HepG2 (cell line): Measurements from ENCODE around the gene POLN. TPM values are rescaled to one million over a fixed set of nuclear protein-coding genes. Genes with fewer than 3 reads are reported as not detected.
A peak's percentile ranks its signal among the peaks of the same experiment; 100 is the strongest.

Experiments
- ATAC-seq: fragments of 200-7000 bp; cut with Tn5 transposase; 3 replicates; pipeline ENCODE4 v1.9.1; 2020; ENCODE audit warnings: mild to moderate bottlenecking, moderate library complexity
- BruUV-seq: library from RNA; stranded (reverse); fragments of 400-500 nt; replicated peaks from 2 replicates; lab custom pipeline; 2021; lab: Mats Ljungman, UMichigan
- CTCF ChIA-PET: fragments of 300-600 bp; formaldehyde crosslinking; extraction: SDS; loops from one replicate; lab custom pipeline; 2021; ENCODE audit warnings: low total read pairs, inconsistent platforms, low intra/inter-chr PET ratio; lab: Yijun Ruan, JAX
- POLR2A ChIA-PET: fragments of 350-600 bp; sonication (Branson Sonifier 250); formaldehyde crosslinking; loops from one replicate; lab custom pipeline; 2020; ENCODE audit warnings: antibody characterized with exemption, inconsistent platforms; lab: Yijun Ruan, JAX
- DNase-seq: peaks from one replicate; pipeline ENCODE4 v3.0.0-alpha.2; 2015; ENCODE audit warnings: low spot score
- FAIRE-seq: peaks from 3 replicates; lab custom pipeline; 2011; peaks lifted over from hg19 to GRCh38; lab: Jason Lieb, UNC
- H2AFZ ChIP-seq: one replicate; pipeline ENCODE4 v1.6.1; 2011; ENCODE audit warnings: low read length, inconsistent platforms
- H3K27ac ChIP-seq: fragments of 300-600 bp; 3 replicates; pipeline ENCODE4 v1.8.0; 2011; ENCODE audit warnings: mixed run types, mild to moderate bottlenecking, mixed read lengths, low read length, inconsistent platforms; ENCODE audit not compliant: insufficient read depth; ENCODE audit errors: extremely low read length
- H3K27me3 ChIP-seq, 2 experiments: fragments of 200-600 bp in 1 of 2; 2 replicates in 1 of 2; 3 replicates in 1 of 2; pipeline versions ENCODE4 v1.6.0 to v1.8.0; 2011; ENCODE audit warnings: low read length in 2 of 2, mild to moderate bottlenecking in 2 of 2, moderate library complexity in 2 of 2, inconsistent platforms in 1 of 2; ENCODE audit not compliant: insufficient read depth in 2 of 2, control insufficient read depth in 1 of 2
- H3K36me3 ChIP-seq, 2 experiments: fragments of 200-600 bp in 1 of 2; replicated peaks in 1 of 2; 2 replicates in 1 of 2; 3 replicates in 1 of 2; pipeline versions ENCODE4 v1.5.1 to v1.8.0; 2011; ENCODE audit warnings: low read length in 2 of 2, inconsistent platforms in 1 of 2; ENCODE audit not compliant: insufficient read depth in 2 of 2, control insufficient read depth in 1 of 2
- H3K4me1 ChIP-seq: 2 replicates; pipeline ENCODE4 v1.5.1; 2012; ENCODE audit warnings: low read length, inconsistent platforms; ENCODE audit not compliant: insufficient read depth
- H3K4me2 ChIP-seq: 2 replicates; pipeline ENCODE4 v1.6.0; 2011; ENCODE audit warnings: low read depth, low read length, inconsistent platforms
- H3K4me3 ChIP-seq, 3 experiments: fragments of 200-600 bp in 1 of 3; sonication (generic), shearing (Covaris generic) in 1 of 3; replicated peaks in 1 of 3; 2 replicates each; pipeline ENCODE4 v1.5.1; 2011 to 2016; ENCODE audit warnings: low read length in 3 of 3, inconsistent platforms in 2 of 3, low read depth in 2 of 3, mild to moderate bottlenecking in 2 of 3, control low read depth in 1 of 3, mixed read lengths in 1 of 3; ENCODE audit not compliant: insufficient read depth in 1 of 3
- H3K79me2 ChIP-seq: one replicate; pipeline ENCODE4 v1.6.1; 2011; ENCODE audit warnings: low read length, inconsistent platforms; ENCODE audit not compliant: insufficient read depth
- H3K9ac ChIP-seq: 2 replicates; pipeline ENCODE4 v1.6.0; 2011; ENCODE audit warnings: mild to moderate bottlenecking, low read depth, low read length, inconsistent platforms; ENCODE audit not compliant: insufficient read depth
- H3K9me3 ChIP-seq: 2 replicates; pipeline ENCODE4 v1.5.1; 2012; ENCODE audit warnings: mild to moderate bottlenecking, low read length
- H4K20me1 ChIP-seq: 2 replicates; pipeline ENCODE4 v1.6.0; 2011; ENCODE audit warnings: inconsistent platforms, mild to moderate bottlenecking, low read length, moderate library complexity; ENCODE audit not compliant: insufficient read depth
- ATF7-NPFF ChIP-seq: sonication (generic); formaldehyde crosslinking; IDR thresholded peaks from 2 replicates; pipeline ENCODE4 v1.8.1; 2023; ENCODE audit warnings: mild to moderate bottlenecking, low read depth, missing genetic modification reagents, moderate library complexity
- GZF1 ChIP-seq: sonication (generic); formaldehyde crosslinking; IDR thresholded peaks from 2 replicates; pipeline ENCODE4 v1.5.1; 2020; ENCODE audit warnings: mild to moderate bottlenecking, missing genetic modification reagents
- YY1 ChIP-seq: IDR thresholded peaks from 2 replicates; pipeline ENCODE4 v1.6.1; 2011; ENCODE audit warnings: low read length, low read depth, moderate library complexity, mild to moderate bottlenecking; ENCODE audit not compliant: insufficient read depth, insufficient replicate concordance
- ZNF777 ChIP-seq: sonication (generic); formaldehyde crosslinking; IDR thresholded peaks from 2 replicates; pipeline ENCODE4 v1.4.0; 2020; ENCODE audit warnings: missing genetic modification reagents
- WGBS: methylation state at CpG from one replicate; pipeline ENCODE4 v1.1.6; 2017; ENCODE audit warnings: low lambda C conversion rate; 5-methylcytosine and 5-hydroxymethylcytosine counted together
- in situ Hi-C: cut with HindIII; loops from 2 replicates; pipeline ENCODE4 v1.10.0; 2017; ENCODE audit warnings: low pct_unique_long_range_greater_than_20kb; ENCODE audit not compliant: extremely low pct_ligation_motif_present
- intact Hi-C: fragments of 100-400 bp; cut with micrococcal nuclease; formaldehyde crosslinking; loops from one replicate; pipeline ENCODE4 v1.10.0; 2022; ENCODE audit not compliant: unreplicated experiment
- polyA plus RNA-seq, 8 experiments: library from polyadenylated mRNA; depleted of rRNA in 3 of 8; stranded (reverse) in 7 of 8; unstranded in 1 of 8; fragments of >200 nt; fragmentation: Illumina TruSeq in 4 of 8; extraction: Trizol in 4 of 8; gene quantifications; 2 replicates each; pipeline versions ENCODE4 v1.2.1 to v1.2.3, GENCODE V29; 2011 to 2016; ENCODE audit warnings: low read depth in 4 of 8, missing spikeins in 1 of 8, mixed read lengths in 1 of 8; ENCODE audit not compliant: insufficient read depth in 1 of 8
- total RNA-seq, 5 experiments: library from RNA; depleted of rRNA; stranded (reverse); fragments of >200 nt; fragmentation: Illumina TruSeq; extraction: Trizol; gene quantifications; 2 replicates each; pipeline ENCODE4 v1.2.3, GENCODE V29; 2016; ENCODE audit warnings: low read depth in 1 of 5
- TF ChIP-seq, protein P1 (sequence below): sonication (generic); formaldehyde crosslinking; IDR thresholded peaks from 2 replicates; pipeline ENCODE4 v1.4.0; 2020; ENCODE audit warnings: missing genetic modification reagents

POLN gene
- total and polyA plus RNA-seq, 2 of the 13 experiments (the other 11 are each of a cell fraction or from before 2014, with no cell fraction given), result 0.93 to 1.5 TPM

DNA sequence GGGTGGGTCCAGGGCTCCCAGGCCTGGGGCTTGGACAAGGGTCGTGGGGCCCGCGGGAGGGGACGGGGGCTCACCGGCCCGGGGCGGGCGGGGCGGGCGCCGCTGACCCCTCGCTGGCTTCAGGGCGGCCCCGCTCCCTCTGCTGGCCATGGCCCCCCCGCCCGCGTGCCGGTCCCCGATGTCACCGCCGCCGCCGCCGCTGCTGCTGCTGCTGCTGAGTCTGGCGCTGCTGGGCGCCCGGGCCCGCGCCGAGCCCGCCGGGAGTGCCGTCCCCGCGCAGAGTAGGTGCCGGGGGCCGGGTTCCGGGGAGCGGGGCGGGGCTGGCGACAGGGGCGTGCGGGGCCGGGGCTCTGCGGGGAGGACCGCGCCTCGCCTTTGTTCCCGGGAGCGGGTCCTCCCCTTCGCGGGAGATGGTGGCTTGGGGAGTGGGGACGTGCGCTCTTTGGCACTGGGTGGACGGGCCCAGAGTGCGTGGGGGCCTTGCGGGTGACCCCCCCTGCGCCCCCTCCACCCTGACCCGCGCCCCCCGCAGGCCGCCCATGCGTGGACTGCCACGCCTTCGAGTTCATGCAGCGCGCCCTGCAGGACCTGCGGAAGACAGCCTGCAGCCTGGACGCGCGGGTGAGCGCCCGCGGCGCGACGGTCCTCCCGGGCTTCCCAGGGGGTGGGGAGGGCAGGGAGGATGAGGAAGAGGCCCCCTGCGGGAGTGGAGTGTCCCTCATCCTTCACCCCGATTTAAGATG lies 199.5 kb downstream of the POLN start:
- Histone ChIP-seq H3K4me1 (peaks cover 6% of the 10 kb centered on the region), H3K9me3 (no peaks in the 10 kb centered on the region)
- TF ChIP-seq, protein P1, sequence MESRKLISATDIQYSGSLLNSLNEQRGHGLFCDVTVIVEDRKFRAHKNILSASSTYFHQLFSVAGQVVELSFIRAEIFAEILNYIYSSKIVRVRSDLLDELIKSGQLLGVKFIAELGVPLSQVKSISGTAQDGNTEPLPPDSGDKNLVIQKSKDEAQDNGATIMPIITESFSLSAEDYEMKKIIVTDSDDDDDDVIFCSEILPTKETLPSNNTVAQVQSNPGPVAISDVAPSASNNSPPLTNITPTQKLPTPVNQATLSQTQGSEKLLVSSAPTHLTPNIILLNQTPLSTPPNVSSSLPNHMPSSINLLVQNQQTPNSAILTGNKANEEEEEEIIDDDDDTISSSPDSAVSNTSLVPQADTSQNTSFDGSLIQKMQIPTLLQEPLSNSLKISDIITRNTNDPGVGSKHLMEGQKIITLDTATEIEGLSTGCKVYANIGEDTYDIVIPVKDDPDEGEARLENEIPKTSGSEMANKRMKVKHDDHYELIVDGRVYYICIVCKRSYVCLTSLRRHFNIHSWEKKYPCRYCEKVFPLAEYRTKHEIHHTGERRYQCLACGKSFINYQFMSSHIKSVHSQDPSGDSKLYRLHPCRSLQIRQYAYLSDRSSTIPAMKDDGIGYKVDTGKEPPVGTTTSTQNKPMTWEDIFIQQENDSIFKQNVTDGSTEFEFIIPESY (CRISPR knock-in tag), result 0 out of 2 replicates have a peak, but pooled peaks have one; percentile 21
- peak; percentile 12 for TF ChIP-seq YY1
- TF ChIP-seq GZF1 (CRISPR knock-in tag), result no peak
- 0 out of 2 replicates have a peak, but pooled peaks have one; percentile 28 for TF ChIP-seq ATF7-NPFF
- TF ChIP-seq ZNF777 (CRISPR knock-in tag), result peak; percentile 5; the same call in 1 of the 2 replicates
- TF ChIP-seq, all 625 proteins: peak for 4
- Histone ChIP-seq H3K27me3 (peaks cover 6 to 16% of the 10 kb centered on the region in 2 experiments), H4K20me1 (no peaks in the 10 kb centered on the region), H3K4me2 (peak overlapping the region; percentile 76), H3K4me3 (peak overlapping the region; percentile 65 to 80 (median 79); a peak in 5 of 6 replicates), H3K9ac (no peak overlapping the region), H2AFZ (no peak overlapping the region), H3K79me2 (no peaks in the 10 kb centered on the region), H3K27ac (no peak overlapping the region), H3K36me3 (no peaks in the 10 kb centered on the region)
- intact Hi-C loops, result no loop called here
- ATAC-seq, result peak; percentile 52
- ChIA-PET POLR2A (no interaction called here), CTCF (no interaction called here)
- no peak for FAIRE-seq
- DNase-seq, result no peak
- WGBS, result 8% methylated on average over 3 of the region's 80 CpGs
- in situ Hi-C loops, result no loop called here
- BruUV-seq, result no TSS peak
